ENCODE measurements around the gene NDUFS6. TPM values are rescaled to one million over a fixed set of nuclear protein-coding genes. Genes with fewer than 3 reads are reported as not detected.
"Not testable (repeated sequence)": the region's sequence is repeated elsewhere in the genome, so short reads cannot be mapped to it uniquely, and the experiment has no call there.

Gene NDUFS6
- polyA plus RNA-seq, 3 donors from 2014 or later = 75.8 to 96.0 (median 89.8) TPM

- Mint-ChIP-seq H3K4me1 (peaks cover 4 to 10% of the 10 kb centered on the region in 2 donors), H3K27ac (no peak overlapping the region), H3K27me3 (ENCODE audit: low read depth in 3 of 3) (peaks cover 0 to 2% (median 2%) of the 10 kb centered on the region in 3 donors), H3K9me3 (no peaks in the 10 kb centered on the region), H3K36me3 (peaks cover 3 to 11% (median 10%) of the 10 kb centered on the region in 3 donors), H3K4me3 (no peak overlapping the region)
- no peak for DNase-seq
Observed at GRCh38 chr5:1834022-1834551, 32.9 kb downstream of the NDUFS6 start.

DNA sequence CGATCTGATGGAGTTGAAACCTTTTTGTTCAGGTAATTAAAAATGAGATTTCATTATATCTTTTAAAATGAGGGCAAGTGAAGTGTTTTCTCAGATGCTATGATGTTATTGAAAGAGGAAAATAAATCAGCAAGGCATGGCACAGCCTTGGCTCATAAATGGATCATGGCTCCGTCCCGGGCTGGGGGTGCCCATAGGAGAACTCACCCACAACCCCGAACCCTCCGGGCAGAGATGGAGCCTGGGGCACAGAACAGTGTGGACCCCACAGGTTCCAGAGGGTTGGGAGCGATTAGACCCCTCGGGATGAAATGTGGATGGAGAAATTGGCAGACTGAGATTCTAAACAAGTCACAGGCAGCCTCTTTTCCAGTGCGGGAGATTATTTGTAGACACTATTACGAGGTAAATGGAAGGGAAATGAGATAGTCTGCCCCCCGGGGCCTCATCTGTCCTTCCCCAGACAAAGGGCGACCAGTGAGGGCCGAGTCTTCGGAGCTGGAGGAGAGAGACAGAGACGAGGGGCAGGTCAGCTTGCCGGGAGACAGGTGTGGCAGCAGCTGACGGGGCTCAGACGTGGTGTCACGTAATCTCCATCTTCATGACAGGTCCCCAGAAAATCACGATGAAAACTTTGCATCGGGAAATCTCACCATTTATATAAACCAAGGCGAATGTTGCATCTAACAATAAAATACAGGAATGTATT, 33.7 kb downstream of the NDUFS6 start:
- peaks cover 0 to 7% (median 2%) of the 10 kb centered on the region in 3 donors for H3K27me3 Mint-ChIP-seq (ENCODE audit: low read depth in 3 of 3)

GRCh38 chr5:1835431-1835830, 34.2 kb downstream of the NDUFS6 start:
- Mint-ChIP-seq H3K27ac (peak overlapping the region in 1 of 6 donors; percentile 52), H3K9me3 (no peaks in the 10 kb centered on the region), H3K36me3 (peaks cover 3 to 5% (median 4%) of the 10 kb centered on the region in 3 donors), H3K4me3 (no peak overlapping the region), H3K27me3 (ENCODE audit: low read depth in 3 of 3) (peaks cover 0 to 7% (median 2%) of the 10 kb centered on the region in 3 donors), H3K4me1 (peaks cover 4 to 10% of the 10 kb centered on the region in 2 donors)
- DNase-seq = no peak

More for the DNA sequence above, 33.7 kb downstream of the NDUFS6 start:
- Mint-ChIP-seq H3K9me3 (no peaks in the 10 kb centered on the region), H3K4me3 (no peak overlapping the region), H3K4me1 (peaks cover 4 to 10% of the 10 kb centered on the region in 2 donors), H3K27ac (no peak overlapping the region), H3K36me3 (peaks cover 3 to 9% (median 8%) of the 10 kb centered on the region in 3 donors)
- no peak for DNase-seq

- no peak for DNase-seq
- H3K9me3 Mint-ChIP-seq = no peaks in the 10 kb centered on the region
- no peak overlapping the region for H3K4me3 Mint-ChIP-seq
- H3K27me3 Mint-ChIP-seq (ENCODE audit: low read depth in 3 of 3) = peaks cover 0 to 7% (median 2%) of the 10 kb centered on the region in 3 donors
- H3K27ac Mint-ChIP-seq = no peak overlapping the region
- peaks cover 0 to under 1% (median 0%) of the 10 kb centered on the region in 3 donors for H3K36me3 Mint-ChIP-seq
- peaks cover 4 to 10% of the 10 kb centered on the region in 2 donors for H3K4me1 Mint-ChIP-seq
Observed at GRCh38 chr5:1836176-1836890, 35.1 kb downstream of the NDUFS6 start.

DNA sequence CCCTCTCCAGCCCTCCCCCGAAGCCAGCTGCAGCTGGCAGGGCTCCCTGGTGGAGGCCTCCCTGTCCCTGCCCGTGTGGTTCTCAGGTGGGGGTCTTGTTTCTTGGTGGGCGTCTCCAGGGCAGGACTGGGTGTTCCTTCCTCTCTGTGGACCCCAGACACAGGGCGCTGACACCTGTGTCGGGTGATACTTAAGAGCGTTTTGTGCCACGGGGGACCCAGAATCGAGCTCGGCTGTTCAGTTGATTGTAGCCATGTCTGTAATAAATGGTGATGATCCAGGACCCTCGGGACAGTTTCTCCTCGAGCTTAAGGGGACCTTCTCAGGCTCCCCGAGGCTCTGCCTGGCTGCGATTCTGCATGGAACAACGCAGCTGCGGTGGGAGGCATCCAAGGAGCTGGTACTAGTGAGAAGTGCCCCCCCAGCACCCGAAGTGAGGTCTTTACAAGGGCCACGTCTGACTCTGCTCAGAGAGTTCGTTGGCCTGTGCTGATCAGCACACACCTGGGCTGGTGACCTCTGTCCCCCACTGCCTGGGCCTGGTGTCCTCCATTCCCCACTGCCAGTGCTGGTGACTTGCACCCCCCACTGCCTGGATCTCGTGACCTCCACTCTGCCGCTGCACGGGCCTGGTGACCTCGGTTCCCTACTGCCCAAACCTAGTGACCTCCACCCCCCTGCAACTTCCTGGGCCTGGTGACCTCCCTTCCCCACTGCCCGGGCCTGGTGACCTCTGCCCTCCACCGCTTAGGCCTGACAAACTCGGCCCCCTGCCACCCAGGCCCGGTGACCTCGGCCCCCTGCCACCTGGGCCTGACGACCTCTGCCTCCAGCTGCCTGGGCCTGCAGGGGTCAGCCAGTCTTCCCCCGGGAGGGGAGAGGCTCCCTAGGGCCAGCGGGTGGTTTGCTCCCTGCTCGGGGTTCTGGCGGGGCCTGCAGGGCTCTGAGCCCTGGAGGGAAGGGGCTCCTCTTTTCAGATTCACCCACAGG, 36.0 kb downstream of the NDUFS6 start:
- peaks cover 0 to 5% (median 2%) of the 10 kb centered on the region in 3 donors for H3K27me3 Mint-ChIP-seq (ENCODE audit: low read depth in 3 of 3)
- no peak overlapping the region for H3K4me3 Mint-ChIP-seq
- H3K36me3 Mint-ChIP-seq = no peaks in the 10 kb centered on the region
- H3K4me1 Mint-ChIP-seq = peaks cover 4 to 7% of the 10 kb centered on the region in 2 donors
- no peaks in the 10 kb centered on the region for H3K9me3 Mint-ChIP-seq
- no peak overlapping the region for H3K27ac Mint-ChIP-seq
- DNase-seq = no peak

- peaks cover 0 to 5% (median 2%) of the 10 kb centered on the region in 3 donors for H3K27me3 Mint-ChIP-seq (ENCODE audit: low read depth in 3 of 3)
- no peaks in the 10 kb centered on the region for H3K36me3 Mint-ChIP-seq
- no peak overlapping the region for H3K4me3 Mint-ChIP-seq
- H3K27ac Mint-ChIP-seq = no peak overlapping the region
- H3K4me1 Mint-ChIP-seq = no peaks in the 10 kb centered on the region
- no peak for DNase-seq
- no peaks in the 10 kb centered on the region for H3K9me3 Mint-ChIP-seq
Observed at GRCh38 chr5:1838013-1838412, 36.8 kb downstream of the NDUFS6 start.

DNA sequence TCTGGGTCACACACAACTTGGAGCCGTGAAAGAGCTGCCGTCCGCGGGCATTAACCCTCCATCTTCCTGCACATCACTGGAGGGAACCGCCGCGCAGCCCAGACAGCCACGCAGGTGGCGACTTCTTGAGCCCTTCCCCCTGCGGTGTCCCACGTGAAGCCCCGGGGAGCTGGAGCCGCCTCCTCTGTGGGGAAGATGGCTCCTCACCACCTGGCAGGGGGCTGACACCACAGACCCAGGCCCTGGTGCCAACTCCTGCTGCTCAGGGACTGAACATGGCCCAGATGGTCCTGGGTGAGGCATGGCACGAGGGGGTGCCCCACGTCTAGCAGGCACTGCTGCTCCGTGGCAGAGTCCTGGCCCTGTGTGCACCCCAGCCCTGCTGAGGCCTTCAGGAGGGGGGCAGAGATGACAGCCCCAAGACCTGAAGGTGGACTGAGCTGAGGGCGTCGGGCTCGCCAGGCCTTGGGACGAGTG, 38.9 kb downstream of the NDUFS6 start:
- no peaks in the 10 kb centered on the region for H3K9me3 Mint-ChIP-seq
- H3K4me1 Mint-ChIP-seq = no peaks in the 10 kb centered on the region
- H3K36me3 Mint-ChIP-seq = no peaks in the 10 kb centered on the region
- no peak overlapping the region for H3K27ac Mint-ChIP-seq
- no peak overlapping the region for H3K4me3 Mint-ChIP-seq
- no peak for DNase-seq
- H3K27me3 Mint-ChIP-seq (ENCODE audit: low read depth in 3 of 3) = peaks cover 0 to 5% (median 2%) of the 10 kb centered on the region in 3 donors

GRCh38 chr5:1840741-1841521, 39.7 kb downstream of the NDUFS6 start:
- Mint-ChIP-seq H3K4me1 (no peaks in the 10 kb centered on the region), H3K9me3 (no peaks in the 10 kb centered on the region), H3K27me3 (ENCODE audit: low read depth in 3 of 3) (peaks cover 0 to 5% (median 2%) of the 10 kb centered on the region in 3 donors), H3K4me3 (no peak overlapping the region), H3K36me3 (no peaks in the 10 kb centered on the region), H3K27ac (no peak overlapping the region)
- DNase-seq = no peak

- peaks cover 0 to 5% (median 2%) of the 10 kb centered on the region in 3 donors for H3K27me3 Mint-ChIP-seq (ENCODE audit: low read depth in 3 of 3)
- no peak overlapping the region for H3K27ac Mint-ChIP-seq
- no peak overlapping the region for H3K4me3 Mint-ChIP-seq
- DNase-seq = no peak
- no peaks in the 10 kb centered on the region for H3K4me1 Mint-ChIP-seq
- no peaks in the 10 kb centered on the region for H3K36me3 Mint-ChIP-seq
- H3K9me3 Mint-ChIP-seq = no peaks in the 10 kb centered on the region
Observed at GRCh38 chr5:1842004-1842819, 41.0 kb downstream of the NDUFS6 start.

DNA sequence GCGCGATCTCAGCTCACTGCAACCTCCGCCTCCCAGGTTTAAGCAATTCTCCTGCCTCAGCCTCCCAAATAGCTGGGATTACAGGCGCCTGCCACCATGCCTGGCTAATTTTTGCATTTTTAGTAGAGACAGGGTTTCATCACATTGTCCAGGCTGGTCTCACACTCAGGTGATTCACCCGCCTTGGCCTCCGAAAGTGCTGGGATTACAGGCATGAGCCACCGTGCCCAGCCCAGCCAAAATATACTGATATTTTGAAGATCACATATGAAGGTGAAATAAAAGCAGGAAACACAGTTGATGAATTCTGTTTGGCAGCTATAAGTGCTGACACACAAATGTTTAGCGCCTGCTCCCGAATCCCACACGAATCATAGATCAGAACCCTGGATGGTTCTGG, 42.6 kb downstream of the NDUFS6 start:
- H3K4me1 Mint-ChIP-seq; H3K27me3 Mint-ChIP-seq (ENCODE audit: low read depth in 3 of 3); DNase-seq; H3K9me3 Mint-ChIP-seq; H3K4me3 Mint-ChIP-seq; H3K27ac Mint-ChIP-seq; H3K36me3 Mint-ChIP-seq: not testable (repeated sequence)

DNA sequence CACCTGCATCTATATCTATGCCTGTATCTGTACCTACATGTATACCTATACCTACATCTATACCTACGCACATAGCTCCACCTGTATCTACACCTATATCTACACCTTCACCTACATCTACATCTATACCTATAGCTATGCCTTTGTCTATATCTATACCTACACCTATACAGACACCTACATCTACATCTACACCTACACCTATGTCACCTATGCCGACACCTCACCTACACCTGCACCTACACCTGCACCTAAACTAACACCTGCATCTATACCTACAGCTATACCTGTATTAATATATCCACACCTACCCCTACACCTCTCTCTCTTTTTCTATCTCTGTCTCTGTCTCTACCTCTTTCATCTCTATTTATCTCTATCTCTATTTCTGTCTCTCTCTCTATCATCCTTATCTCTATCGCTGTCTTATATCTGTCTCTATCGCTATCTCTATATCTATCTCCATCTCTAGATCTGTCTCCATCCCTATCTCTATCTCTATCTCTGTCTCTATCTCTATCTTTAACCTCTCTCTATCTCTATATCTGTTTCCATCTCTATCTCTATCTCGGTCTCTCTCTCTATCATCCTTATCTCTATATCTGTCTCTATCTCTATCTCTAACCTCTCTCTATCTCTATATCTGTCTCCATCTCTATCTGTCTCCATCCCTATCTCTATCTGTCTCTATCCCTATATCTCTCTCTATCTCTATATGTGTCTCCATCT, 43.7 kb downstream of the NDUFS6 start:
- H3K27me3 Mint-ChIP-seq (ENCODE audit: low read depth in 3 of 3) = peaks cover 2 to 3% (median 2%) of the 10 kb centered on the region in 3 donors
- no peak overlapping the region for H3K4me3 Mint-ChIP-seq
- H3K9me3 Mint-ChIP-seq = no peaks in the 10 kb centered on the region
- H3K4me1 Mint-ChIP-seq = no peaks in the 10 kb centered on the region
- no peak for DNase-seq
- no peak overlapping the region for H3K27ac Mint-ChIP-seq
- no peaks in the 10 kb centered on the region for H3K36me3 Mint-ChIP-seq

Data from immature natural killer cell (primary cell).